Measurements from ENCODE around the gene POC1B. TPM values are rescaled to one million over a fixed set of nuclear protein-coding genes. Genes with fewer than 3 reads are reported as not detected.

Gene POC1B
- total RNA-seq, 1 experiment from 2014 or later = 25.0 TPM

DNA sequence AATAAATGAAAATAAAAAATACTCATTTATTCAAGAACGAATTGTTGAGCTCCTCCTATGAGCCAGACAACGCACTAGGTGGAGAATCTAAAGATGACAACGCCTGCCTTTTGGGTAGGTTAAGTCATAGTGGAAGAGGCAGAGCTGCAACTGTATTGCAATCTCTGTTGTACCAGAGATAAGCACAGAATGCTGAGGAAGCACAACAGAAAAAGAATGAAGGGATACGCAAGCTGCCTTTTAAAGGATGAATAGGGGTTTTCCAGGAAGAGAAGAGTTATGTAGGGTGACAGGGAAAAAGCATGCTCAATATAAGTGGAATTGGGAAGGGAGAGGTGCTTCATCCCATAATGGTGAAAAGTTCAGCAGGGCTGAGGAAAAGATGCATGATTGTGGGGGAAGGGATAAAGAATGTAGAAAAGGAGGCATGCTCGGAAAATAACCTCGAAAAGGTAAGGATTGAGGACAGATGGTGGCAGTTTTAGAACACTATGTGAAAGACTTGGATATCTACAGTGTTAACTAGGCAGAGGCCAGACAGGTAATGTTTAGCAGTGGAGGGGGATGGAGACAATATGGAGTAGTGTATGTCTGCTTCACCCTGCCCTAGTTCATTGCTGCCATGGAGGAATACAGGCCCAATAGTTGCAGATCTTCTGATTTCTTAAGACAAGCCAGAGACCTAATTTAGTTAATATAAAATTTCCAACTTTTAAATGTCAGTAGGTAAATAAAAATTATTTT, 109.6 kb downstream of the POC1B start:
- no peaks in the 10 kb centered on the region for H3K79me2 ChIP-seq (ENCODE audit: low read length)
- TF ChIP-seq CTCF (conservative IDR thresholded peaks at IDR 0.05; ENCODE audit: low read depth, low read length) = no peak
- no peak for TF ChIP-seq EZH2 (IDR thresholded peaks at IDR 0.05; ENCODE audit: low read length, unreplicated experiment)
- TF ChIP-seq EZH2phosphoT487 (IDR thresholded peaks at IDR 0.05; ENCODE audit: borderline replicate concordance, low read length) = no peak
- H3K36me3 ChIP-seq (ENCODE audit: low read depth, low read length) = no peaks in the 10 kb centered on the region; the same call in 1 of the 2 replicates
- H3K4me3 ChIP-seq (ENCODE audit: low read length) = no peak overlapping the region
- no peaks in the 10 kb centered on the region for H3K9me3 ChIP-seq (ENCODE audit: low read length)
- no TSS peak for BruUV-seq (replicated peaks)
- H3K4me1 ChIP-seq (ENCODE audit: insufficient read depth, low read length) = peaks cover 28% of the 10 kb centered on the region
- H3K27me3 ChIP-seq (ENCODE audit: low read length) = no peaks in the 10 kb centered on the region
- no peaks in the 10 kb centered on the region for H4K20me1 ChIP-seq (ENCODE audit: low read length)
- peak overlapping the region; percentile 56; the same call in 1 of the 2 replicates for H3K27ac ChIP-seq (ENCODE audit: low read length)
- ATAC-seq = no peak
- H3K9me2 ChIP-seq (replicated peaks; ENCODE audit: low read length) = no peaks in the 10 kb centered on the region
- intact Hi-C loops (cut with micrococcal nuclease) = loop anchor here (2.0 to 5.0 kb wide), 2 partner anchors 44 to 63 kb away; partner anchors contain the start of gene DUSP6
- no peak overlapping the region for H2AFZ ChIP-seq (ENCODE audit: low read length)
- no peak for DNase-seq
- CTCF ChIA-PET = interaction anchor here (0.6 kb wide), 1 partner anchor 9 kb away, joined by 3 read pairs; no protein-coding TSS in a partner anchor
- H3F3A ChIP-seq (ENCODE audit: low read length, unreplicated experiment) = no peaks in the 10 kb centered on the region
- H3K4me2 ChIP-seq (ENCODE audit: low read length) = peak overlapping the region; percentile 32; the same call in 1 of the 2 replicates
- POLR2A ChIA-PET (ENCODE audit: unreplicated experiment) = no interaction called here
- H3K9ac ChIP-seq (ENCODE audit: low read length) = no peak overlapping the region

DNA sequence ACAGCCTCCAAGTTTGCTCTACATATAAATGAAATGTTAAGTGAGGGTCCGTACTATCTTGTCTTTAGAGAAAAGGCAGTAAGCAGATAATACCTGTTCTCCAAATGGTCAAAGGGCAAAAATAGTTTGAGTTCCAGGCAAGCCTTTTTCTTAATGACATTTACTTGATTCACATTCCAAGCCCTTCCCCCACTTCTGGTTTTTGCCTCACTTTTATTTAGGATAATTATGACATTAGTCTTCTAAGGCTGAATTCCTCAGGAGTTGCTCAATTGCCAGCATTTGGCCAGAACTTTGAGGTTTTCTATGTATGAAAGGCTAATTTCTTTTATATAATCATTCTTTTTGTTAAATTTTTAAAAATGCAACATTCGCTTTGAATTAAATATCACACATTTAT, 111.0 kb downstream of the POC1B start:
- no peaks in the 10 kb centered on the region for H3K27me3 ChIP-seq (ENCODE audit: low read length)
- H3K4me2 ChIP-seq (ENCODE audit: low read length) = no peak overlapping the region
- ChIA-PET POLR2A (ENCODE audit: unreplicated experiment) (no interaction called here), CTCF (no interaction called here)
- ATAC-seq (no peak), DNase-seq (peak; percentile 24)
- intact Hi-C loops (cut with micrococcal nuclease) = loop anchor here (5.0 kb wide), 1 partner anchor 43 kb away; no protein-coding TSS in a partner anchor
- no TSS peak for BruUV-seq (replicated peaks)
- peaks cover 28% of the 10 kb centered on the region for H3K4me1 ChIP-seq (ENCODE audit: insufficient read depth, low read length)
- no peaks in the 10 kb centered on the region for H3K9me2 ChIP-seq (replicated peaks; ENCODE audit: low read length)
- H4K20me1 ChIP-seq (ENCODE audit: low read length) = no peaks in the 10 kb centered on the region
- no peaks in the 10 kb centered on the region for H3K9me3 ChIP-seq (ENCODE audit: low read length)
- no peak overlapping the region for H3K27ac ChIP-seq (ENCODE audit: low read length)
- no peaks in the 10 kb centered on the region; the same call in 1 of the 2 replicates for H3K36me3 ChIP-seq (ENCODE audit: low read depth, low read length)
- H3K9ac ChIP-seq (ENCODE audit: low read length) = no peak overlapping the region
- H3K79me2 ChIP-seq (ENCODE audit: low read length) = no peaks in the 10 kb centered on the region
- TF ChIP-seq EZH2 (IDR thresholded peaks at IDR 0.05; ENCODE audit: low read length, unreplicated experiment) (no peak), EZH2phosphoT487 (IDR thresholded peaks at IDR 0.05; ENCODE audit: borderline replicate concordance, low read length) (no peak), CTCF (conservative IDR thresholded peaks at IDR 0.05; ENCODE audit: low read depth, low read length) (no peak)
- no peaks in the 10 kb centered on the region for H3F3A ChIP-seq (ENCODE audit: low read length, unreplicated experiment)
- no peak overlapping the region for H3K4me3 ChIP-seq (ENCODE audit: low read length)
- H2AFZ ChIP-seq (ENCODE audit: low read length) = no peak overlapping the region

GRCh38 chr12:89414322-89414721, 111.5 kb downstream of the POC1B start:
- Histone ChIP-seq H3K9me2 (replicated peaks; ENCODE audit: low read length) (no peaks in the 10 kb centered on the region), H3K4me2 (ENCODE audit: low read length) (no peak overlapping the region), H3K4me1 (ENCODE audit: insufficient read depth, low read length) (peaks cover 28% of the 10 kb centered on the region), H3K9ac (ENCODE audit: low read length) (no peak overlapping the region), H3K27me3 (ENCODE audit: low read length) (no peaks in the 10 kb centered on the region), H2AFZ (ENCODE audit: low read length) (no peak overlapping the region), H4K20me1 (ENCODE audit: low read length) (no peaks in the 10 kb centered on the region), H3K36me3 (ENCODE audit: low read depth, low read length) (no peaks in the 10 kb centered on the region; the same call in 1 of the 2 replicates), H3K79me2 (ENCODE audit: low read length) (no peaks in the 10 kb centered on the region), H3K27ac (ENCODE audit: low read length) (no peak overlapping the region), H3K9me3 (ENCODE audit: low read length) (no peaks in the 10 kb centered on the region), H3F3A (ENCODE audit: low read length, unreplicated experiment) (no peaks in the 10 kb centered on the region), H3K4me3 (ENCODE audit: low read length) (no peak overlapping the region)
- intact Hi-C loops (cut with micrococcal nuclease) = no loop called here
- ATAC-seq (no peak), DNase-seq (no peak)
- POLR2A ChIA-PET (ENCODE audit: unreplicated experiment) = no interaction called here
- CTCF ChIA-PET = no interaction called here
- BruUV-seq (replicated peaks) = no TSS peak
- TF ChIP-seq EZH2phosphoT487 (IDR thresholded peaks at IDR 0.05; ENCODE audit: borderline replicate concordance, low read length) (no peak), CTCF (conservative IDR thresholded peaks at IDR 0.05; ENCODE audit: low read depth, low read length) (no peak), EZH2 (IDR thresholded peaks at IDR 0.05; ENCODE audit: low read length, unreplicated experiment) (no peak)

Measured in PC-3 (cell line).